Fibroblast of villous mesenchyme (primary cell): ENCODE results near the gene KCNC4. TPM values are rescaled to one million over a fixed set of nuclear protein-coding genes. Genes with fewer than 3 reads are reported as not detected.

Experiments used
- DNase-seq: peaks from one replicate; pipeline ENCODE4 v3.0.0-alpha.2; 2010; ENCODE audit warnings: low read depth
- H3K4me3 ChIP-seq: 2 replicates; pipeline ENCODE4 v1.5.1; 2011; ENCODE audit warnings: low read depth, mild to moderate bottlenecking, low read length
- total RNA-seq: library from RNA; depleted of rRNA; stranded (reverse); fragments of >200 nt; gene quantifications from 2 replicates; pipeline ENCODE4 v1.2.3, GENCODE V29; 2012
- TF ChIP-seq, protein P1 (sequence below): IDR thresholded peaks from 2 replicates; pipeline ENCODE4 v1.5.1; 2012; ENCODE audit warnings: low read depth, mild to moderate bottlenecking, low read length; ENCODE audit not compliant: insufficient read depth

KCNC4 gene
- total RNA-seq, 1 donor, result 1.7 TPM

DNA sequence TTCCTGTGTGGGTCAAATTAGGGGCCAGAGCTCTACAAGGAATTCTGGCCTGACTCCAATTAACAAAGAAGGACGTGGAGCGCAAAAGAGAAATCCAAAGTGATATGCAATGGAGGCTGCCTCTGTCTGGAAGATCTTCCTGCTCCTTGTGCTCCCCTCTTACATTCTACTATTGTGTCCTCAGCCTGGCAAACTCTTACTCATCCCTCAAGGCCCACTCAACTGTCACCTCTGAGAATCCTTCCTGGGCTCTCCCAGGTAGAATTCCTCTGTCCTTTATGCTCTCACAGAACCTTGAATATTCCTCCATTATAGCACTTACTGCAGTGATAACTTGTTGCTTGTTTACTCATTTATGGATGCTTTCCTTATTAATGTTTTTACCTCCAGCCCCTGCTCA, 31.4 kb downstream of the KCNC4 start:
- no peak for DNase-seq
- H3K4me3 ChIP-seq, result no peak overlapping the region
- TF ChIP-seq, protein P1, sequence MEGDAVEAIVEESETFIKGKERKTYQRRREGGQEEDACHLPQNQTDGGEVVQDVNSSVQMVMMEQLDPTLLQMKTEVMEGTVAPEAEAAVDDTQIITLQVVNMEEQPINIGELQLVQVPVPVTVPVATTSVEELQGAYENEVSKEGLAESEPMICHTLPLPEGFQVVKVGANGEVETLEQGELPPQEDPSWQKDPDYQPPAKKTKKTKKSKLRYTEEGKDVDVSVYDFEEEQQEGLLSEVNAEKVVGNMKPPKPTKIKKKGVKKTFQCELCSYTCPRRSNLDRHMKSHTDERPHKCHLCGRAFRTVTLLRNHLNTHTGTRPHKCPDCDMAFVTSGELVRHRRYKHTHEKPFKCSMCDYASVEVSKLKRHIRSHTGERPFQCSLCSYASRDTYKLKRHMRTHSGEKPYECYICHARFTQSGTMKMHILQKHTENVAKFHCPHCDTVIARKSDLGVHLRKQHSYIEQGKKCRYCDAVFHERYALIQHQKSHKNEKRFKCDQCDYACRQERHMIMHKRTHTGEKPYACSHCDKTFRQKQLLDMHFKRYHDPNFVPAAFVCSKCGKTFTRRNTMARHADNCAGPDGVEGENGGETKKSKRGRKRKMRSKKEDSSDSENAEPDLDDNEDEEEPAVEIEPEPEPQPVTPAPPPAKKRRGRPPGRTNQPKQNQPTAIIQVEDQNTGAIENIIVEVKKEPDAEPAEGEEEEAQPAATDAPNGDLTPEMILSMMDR, result no peak

DNA sequence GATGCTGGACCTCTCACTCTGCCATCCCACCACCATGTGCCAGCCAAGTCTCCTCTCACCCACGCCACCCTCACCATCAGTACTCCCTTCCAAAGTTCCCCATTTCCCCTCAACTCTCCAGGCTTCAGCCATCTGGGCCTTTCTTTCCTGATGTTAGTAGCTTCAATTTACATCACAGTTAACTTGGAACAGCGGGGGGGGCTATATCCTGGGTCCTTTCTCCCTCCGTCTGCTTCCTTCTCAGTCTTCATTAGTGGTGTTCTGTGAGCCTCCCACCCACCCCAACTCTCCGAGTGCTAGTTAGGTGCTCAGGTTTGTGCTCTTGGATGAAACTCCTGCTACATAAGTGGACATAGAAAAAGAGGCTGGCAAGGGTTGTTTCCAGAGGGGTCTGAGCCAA, 31.9 kb downstream of the KCNC4 start:
- TF ChIP-seq, protein P1, result no peak
- H3K4me3 ChIP-seq, result no peak overlapping the region
- DNase-seq, result no peak

DNA sequence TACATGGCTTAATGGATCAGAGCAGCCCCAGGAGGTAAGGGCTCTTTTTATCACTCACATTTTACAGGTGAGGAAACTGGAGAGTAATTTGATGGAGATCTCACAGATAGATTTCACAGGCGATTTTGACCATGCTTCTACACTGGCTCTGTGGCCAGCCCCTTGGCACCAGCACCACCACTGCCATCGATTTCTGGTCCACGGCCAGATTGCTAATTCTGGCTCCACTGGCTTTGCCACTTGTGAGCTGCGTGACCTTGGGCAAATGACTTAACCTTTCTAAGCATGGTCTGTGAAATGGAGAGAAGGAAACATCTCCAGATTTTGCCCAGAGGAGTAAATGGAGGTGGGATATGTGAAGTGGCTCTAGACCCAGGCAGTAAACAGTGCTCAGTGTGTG, 32.6 kb downstream of the KCNC4 start:
- TF ChIP-seq, protein P1, result no peak
- H3K4me3 ChIP-seq, result no peak overlapping the region
- DNase-seq, result no peak

DNA sequence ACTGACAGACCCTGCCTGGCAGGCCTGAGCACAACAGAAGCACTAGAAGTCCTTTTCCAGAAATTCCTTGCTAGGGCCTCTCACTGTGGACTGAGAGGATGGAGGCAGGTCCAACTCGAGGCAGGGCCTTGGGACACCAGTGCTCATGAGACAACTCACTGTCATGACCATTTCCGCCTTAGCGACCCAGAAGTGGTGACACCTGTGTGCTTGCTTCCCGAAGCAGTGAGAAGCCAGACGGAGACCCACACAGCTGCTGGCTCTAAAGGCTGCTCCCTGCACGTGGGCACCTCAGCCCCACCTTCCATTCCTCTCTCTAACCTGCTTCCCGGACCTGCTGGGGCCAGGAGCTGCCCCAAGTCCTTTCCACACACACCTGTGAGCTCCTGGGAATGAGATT, 33.0 kb downstream of the KCNC4 start:
- no peak overlapping the region for H3K4me3 ChIP-seq
- DNase-seq, result no peak
- TF ChIP-seq, protein P1, result no peak

DNA sequence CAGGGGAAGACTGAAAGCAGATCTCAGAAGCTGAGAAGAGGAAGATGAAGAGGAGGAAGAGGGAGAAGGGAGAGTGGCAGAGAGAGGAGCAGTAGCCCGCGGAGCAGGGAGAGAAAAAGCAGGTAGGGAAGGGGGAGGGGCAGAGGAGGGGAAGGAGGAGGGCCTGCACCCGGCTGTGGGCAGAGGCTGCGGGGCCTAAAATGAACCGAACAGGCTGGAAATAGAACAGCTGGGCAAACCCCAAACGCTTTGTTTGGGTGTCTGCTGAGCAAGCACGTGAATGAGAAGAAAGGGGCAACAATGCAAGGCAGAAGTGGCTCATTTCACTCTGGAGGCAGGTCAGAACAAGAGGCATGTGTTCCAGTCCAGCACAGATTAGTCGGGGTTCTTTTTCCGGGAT, 33.5 kb downstream of the KCNC4 start:
- no peak overlapping the region for H3K4me3 ChIP-seq
- TF ChIP-seq, protein P1, result no peak
- DNase-seq, result no peak

DNA sequence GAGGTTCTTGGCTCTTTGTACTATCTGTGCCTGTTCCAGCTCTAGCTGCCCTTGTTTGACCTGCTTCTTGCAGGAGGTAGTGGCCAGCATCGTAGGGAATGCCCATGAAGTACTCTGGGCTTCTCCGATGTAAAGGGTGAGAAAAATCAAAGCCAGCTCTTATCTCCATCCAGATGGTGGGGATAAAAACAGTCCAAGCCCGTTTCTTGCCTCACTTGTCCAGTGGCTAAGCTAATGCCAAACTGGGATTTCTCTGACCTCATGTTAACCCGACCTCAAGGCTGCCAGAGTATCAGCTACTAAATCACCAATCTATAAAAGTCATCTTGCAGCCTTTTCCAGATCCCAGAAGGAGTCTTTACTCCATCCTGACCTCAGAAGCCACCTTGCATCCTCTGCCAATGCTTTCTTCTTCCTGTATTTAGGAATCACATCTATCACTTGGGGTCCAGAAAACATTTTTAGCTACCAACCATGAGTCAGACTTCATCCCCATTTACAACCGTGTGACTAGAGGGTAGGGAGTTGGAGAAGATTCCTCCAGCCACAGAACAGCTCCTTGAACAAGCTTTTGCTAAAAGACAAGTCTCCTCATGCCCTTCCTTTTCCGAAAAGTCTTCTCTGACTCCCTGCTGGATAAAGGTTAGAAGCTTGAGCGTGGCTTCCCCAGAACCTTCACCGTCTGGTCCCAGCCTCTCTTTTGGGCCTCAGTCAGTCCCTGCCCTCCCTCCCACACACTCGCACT, 35.9 kb downstream of the KCNC4 start:
- no peak for DNase-seq
- no peak overlapping the region for H3K4me3 ChIP-seq
- TF ChIP-seq, protein P1, result no peak

DNA sequence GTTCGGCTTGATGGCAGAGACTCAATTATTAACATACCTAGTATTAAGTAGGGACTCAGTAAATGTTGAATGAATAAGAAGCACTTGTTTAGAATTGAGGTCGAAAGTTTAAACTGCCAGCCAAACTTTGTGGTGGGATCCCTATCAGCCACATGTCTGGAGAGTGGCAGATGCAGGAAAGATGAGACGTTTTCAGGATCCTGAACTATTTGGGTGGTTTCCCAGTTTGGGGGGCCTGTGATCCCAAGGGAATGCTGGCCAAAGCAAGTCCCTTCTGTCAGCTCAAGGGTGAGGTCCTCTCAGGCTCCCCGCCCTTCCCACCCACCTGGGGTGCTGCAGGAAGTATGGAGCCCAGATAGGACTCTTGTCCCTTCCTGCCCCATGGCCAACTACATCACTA, 38.6 kb downstream of the KCNC4 start:
- TF ChIP-seq, protein P1, result no peak
- no peak for DNase-seq
- H3K4me3 ChIP-seq, result no peak overlapping the region
